NCI-H2227 (cell line): ENCODE results near the gene B4GALNT1.

Experiments used
- DNase-seq: peaks from one replicate; lab custom pipeline; 2025; ENCODE audit not compliant: unreplicated experiment; lab: John Stamatoyannopoulos, UW

The B4GALNT1 gene

DNA sequence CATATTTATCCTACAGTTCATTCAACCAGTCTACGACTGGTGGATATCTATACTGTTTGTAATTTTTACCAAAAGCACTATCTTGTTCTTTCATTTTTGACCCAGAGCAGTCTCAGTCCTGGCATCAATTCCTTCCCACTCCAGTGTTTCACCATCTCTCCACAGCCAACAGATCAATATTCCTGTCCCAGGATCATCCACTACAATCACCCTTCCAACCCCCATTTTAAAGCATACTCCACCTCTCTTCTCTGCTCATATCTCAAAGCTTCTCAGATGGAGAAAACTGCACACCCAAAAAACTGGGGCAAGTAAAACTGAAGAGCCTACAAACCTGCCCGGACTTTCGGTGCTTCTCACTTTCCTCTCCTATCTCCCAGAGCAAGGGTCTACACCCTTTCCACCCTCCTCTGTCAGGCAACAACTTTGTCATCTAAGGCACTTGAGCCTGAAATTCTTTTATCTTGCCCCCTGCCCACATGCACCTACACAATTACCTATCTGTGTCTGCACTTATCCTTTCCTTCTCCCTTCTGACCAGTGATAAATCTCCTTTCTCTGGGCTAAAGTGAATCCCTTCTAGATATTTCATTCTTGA, 46.1 kb downstream of the B4GALNT1 start:
- no peak for DNase-seq

DNA sequence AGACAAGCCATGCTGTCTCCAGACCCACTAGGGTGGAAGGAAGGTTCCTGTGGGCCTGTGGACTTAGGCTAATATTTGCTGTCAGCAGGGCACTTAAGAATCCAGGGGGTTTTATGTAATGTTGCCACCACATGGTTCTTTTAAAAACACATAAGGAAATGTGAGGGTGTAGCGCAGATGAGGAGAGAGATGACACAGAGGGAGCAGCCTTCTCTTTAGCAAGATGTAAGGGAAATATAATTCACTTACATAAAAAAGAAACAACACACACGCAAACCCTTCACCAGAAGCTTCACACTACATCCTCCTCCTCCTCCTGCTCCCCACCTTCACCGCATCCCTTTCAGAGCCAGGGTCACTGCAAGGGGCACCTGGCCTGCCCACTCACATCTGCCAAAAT, 46.9 kb downstream of the B4GALNT1 start:
- no peak for DNase-seq

DNA sequence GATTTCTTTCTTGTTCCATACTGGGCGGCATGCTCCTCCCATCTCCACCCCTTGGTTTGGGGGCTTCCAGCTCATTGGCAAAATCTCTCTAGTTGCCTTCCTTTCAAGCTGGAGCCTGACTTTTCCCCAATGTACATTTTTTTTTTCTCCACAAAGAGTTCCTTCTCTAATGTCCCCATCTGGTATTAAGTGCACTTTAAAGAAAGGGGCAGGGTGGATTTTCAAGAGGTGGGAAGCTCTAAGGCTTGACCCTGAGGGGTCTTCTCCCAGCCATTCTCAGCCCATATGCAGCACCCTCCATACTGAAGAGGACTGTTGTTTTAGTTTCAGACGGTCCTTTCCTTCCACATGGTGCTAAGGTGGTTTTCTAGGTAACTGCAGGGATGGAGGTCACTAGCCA, 47.8 kb downstream of the B4GALNT1 start:
- no peak for DNase-seq

DNA sequence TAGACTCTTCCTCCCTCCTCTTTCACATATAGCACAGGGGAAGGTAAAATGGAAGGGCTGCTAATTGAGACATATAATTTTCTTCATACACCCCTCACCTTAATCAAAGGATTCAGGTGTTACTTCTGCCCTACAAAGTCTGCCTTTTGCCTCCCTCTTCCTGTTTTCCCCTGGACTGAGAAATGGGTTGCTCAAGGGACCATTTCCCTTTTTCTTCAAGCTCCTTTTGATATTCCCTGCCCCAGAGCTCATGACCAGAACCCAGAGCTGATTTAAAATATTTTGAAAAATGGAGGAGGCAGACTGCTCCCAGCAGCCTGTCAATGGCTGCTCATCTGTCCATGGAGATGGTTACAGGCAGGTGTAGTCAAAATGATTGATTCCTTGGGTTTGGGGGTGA, 48.3 kb downstream of the B4GALNT1 start:
- no peak for DNase-seq

DNA sequence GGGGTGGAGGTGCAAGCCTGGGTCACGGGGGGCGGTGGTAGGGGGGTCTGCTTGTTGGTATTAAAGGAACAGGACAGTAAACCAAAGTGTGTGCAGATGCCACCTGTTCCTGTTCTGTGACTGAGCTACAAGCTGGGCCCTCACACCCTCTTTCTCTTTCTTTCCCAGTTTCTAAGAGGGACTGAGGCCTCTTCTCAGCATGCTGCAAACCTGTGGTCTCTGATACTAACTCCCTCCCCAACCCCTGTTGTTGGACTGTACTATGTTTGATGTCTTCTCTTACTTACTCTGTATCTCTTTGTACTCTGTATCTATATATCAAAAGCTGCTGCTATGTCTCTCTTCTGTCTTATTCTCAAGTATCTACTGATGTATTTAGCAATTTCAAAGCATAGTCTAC, 49.0 kb downstream of the B4GALNT1 start:
- DNase-seq = no peak

DNA sequence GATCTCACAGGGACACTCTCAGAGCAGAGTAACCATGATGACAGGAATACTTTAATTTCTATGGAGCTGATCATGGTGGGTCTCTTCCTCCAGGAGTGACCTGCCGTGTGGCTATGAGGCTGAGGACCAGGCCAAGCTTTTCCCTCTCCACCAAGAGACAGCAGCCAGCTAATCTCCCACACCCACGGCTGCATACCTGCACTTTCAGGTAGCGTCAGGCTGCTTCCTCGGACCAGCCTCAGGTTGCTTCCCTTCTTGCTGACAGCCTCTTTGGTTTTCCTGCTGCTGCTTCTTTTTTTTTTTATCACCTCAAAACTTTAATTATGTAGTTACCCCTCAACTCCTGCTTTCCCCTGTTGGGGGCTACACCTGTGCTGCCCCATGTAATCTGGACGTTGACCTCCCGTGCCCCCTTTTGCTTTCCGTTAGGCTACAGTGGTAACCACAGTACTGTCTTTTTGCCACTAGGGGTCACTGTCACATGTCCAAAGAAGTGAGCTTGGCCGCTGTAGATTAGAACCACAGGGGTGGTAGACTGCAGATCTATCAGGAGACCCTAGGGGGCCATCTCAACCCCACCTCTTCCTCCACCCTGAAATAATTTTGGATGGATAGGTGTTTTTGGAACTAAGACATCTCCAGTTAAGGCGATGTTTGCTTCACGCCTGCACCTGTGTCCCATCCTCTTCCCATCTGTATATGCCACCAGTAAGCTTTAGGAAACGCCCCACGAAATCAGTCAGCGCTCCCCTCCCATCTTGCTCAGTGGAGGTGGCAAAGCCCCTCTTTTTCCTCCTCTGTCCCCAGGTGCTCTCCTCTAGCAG, 49.8 kb downstream of the B4GALNT1 start:
- DNase-seq = peak; percentile 80

DNA sequence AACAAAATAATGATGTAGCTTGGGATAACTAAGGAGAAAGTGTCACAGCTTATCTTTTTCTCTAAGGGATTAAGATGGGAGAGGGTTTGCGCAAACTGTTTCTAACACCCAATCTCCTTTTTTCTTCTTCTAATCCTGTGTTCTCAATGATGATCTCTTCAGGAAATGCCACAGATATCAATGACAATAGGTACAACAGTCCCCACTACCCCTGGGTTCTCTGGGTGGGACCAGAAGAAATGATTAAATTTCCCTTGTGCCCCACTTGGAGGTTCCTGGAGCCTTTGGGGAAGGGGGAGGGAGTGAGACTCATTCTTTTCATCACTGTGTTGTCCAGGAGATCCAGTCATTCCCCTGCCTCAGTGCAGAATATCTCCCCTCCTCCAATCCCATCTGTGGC, 50.6 kb downstream of the B4GALNT1 start:
- no peak for DNase-seq

DNA sequence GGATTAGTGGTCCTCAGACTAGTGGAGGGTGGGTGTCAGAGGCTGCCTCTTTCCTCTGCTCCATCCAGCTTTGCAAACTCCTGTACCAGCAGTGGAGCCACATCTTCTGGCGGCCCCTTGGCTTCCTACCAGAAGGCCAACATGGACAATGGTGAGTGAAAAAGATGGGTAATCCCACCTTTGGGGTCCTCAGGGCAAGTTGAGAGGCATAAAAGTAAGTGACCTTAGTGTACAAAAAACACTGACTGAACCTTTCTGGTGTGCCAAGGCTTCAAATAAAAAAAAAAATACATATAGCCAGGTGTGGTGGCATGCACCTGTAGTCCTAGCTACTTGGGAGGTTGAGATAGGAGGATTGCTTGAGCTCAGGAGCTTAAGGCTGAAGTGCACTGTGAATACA, 51.2 kb downstream of the B4GALNT1 start:
- DNase-seq = no peak

DNA sequence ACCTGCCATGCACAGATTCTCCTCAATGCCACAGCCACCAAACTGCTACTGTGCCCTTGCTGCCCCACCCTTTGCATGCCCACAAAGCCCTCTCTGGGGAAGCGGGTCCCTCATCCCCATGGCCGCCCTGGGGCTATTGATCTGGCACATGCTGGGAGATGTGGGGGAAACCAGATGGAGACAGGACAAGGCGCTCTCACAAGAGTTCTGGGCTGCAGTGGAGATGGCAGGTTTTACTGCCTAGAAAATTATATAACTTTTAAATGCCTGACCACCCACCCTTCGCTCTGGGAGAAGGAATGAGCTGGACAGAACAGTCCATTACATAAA, 52.6 kb downstream of the B4GALNT1 start:
- DNase-seq = no peak

DNA sequence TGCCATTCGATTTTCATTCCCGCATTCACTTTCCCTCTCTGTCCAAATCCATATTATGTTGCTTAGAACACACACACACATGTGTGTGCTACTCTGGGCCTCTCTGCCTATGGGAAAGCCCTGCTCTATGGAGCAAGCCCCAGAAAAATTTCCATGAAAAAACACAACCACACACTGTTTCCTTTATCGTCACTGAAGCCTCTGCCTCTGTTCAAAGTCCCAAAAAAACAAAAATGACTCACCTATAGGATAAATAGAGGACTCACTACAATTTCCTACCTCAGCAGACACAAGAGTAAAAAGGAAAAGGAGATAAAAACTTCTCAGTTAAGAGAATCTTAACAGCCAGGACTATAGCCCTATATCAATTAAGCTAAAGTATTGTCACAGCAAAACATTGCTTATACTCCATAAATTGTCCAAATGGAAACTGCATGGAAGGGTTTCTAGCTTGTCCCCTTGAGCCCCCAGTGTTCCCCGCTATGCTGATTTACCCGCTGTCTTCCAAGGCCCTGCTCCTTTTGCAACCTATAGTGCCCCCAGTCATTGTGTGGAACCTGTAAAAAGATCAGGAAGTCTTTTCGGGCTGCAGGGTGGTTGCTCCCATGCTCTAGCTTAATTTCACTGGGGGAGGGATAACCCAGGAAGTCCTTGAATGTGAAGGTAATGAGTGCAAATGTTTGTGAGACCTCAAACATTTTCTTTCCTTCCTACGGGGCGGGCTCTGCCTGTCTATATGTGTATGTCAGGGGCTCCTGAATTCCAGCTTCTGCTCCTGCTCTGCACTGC, 53.1 kb downstream of the B4GALNT1 start:
- DNase-seq = no peak

DNA sequence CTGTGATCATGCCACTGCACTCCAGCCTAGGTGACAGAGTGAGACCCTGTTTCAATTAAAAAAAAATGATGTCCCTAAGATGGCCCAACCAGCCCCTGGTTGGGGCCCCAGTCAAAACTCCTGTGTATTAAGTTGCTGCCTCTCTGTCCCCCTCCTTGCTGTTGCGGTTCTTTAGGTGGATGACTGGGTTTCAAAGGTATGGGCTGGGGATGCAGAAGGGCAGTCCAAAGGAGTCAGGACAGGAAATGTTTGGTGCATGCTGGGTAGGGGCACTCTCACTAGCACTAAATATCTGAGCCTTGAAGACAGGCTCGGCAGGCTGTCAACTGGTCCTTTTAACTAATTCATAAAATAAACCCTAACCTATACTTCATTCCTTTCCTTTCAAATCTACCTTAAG, 54.0 kb downstream of the B4GALNT1 start:
- DNase-seq = no peak

DNA sequence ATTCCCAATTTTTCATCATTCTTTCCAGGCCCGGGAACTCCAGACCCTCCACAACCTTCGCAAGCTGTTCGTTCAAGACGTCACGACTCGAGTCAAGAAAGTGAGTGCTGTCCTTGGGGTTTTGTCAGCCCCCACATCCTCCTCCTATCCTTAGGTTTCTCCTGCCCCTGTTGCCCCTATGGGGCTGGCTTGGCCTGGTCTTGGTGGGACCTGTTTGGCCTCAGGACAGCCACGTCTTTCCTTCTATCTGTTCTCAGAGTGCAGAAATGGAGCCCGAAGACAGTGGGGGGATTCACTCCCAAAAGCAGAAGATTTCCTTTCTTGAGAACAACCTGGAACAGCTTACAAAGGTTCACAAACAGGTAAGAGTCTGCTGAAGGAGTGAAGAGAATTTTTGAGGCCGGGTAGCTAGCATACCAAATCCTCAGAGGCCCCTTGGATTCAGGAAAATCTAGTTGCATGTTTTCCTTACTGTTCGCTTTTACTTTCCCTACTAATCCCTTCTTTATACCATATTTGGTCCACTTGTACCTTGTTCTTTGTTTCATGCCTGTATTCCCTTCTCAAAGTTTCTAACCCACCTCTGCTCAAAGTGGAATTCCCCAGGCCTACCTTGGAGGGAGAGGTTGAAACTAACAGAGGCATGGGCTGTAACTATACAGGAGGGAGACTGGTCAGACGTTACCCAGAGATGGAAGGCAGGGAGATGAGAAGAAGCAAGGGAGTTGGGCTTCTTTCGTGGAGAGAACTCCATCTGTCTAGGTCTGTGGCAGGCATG, 54.8 kb downstream of the B4GALNT1 start:
- DNase-seq = no peak

DNA sequence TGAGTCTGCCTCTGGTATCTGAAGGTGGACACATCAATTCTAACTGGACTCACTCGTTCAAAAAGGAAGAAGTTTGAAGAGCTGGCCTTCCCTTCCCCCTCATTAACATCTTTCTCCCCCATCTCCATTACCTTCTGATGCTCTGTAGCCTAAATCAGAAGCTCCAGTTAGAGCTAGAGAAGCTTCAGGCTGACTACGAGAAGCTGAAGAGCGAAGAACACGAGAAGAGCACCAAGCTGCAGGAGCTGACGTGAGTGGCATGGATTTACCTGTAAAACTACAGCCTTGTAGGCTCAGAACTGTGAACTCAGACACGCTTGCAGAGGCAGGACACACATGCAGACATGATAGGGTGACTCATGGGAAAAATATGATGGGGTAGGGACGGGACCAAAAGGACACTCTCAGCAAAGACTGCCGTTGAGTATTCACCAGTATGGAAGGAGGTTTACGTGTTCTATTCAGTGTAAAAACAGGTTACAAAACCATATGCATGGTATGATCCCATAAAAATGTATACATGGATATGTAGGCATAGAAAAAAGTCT, 56.3 kb downstream of the B4GALNT1 start:
- no peak for DNase-seq
